Endometrial microvascular endothelial cells (primary cell): ENCODE measurements around the gene AGR3. TPM values are rescaled to one million over a fixed set of nuclear protein-coding genes. Genes with fewer than 3 reads are reported as not detected.

ENCODE experiments used
- total RNA-seq: library from RNA; depleted of rRNA; stranded (reverse); fragments of >200 nt; gene quantifications from one replicate; pipeline ENCODE4 v1.2.3, GENCODE V29; 2015; ENCODE audit errors: inconsistent ontology term

Gene AGR3
- total RNA-seq, 1 donor from 2014 or later, result not detected

Other genes with a start within 250 kb of the AGR3 start
- gene ANKMY2, start 236.2 kb downstream of the AGR3 start, total RNA-seq, result 7.6 TPM
- 132 TPM for gene BZW2, start 235.8 kb downstream of the AGR3 start, total RNA-seq
- 46.4 TPM for gene TSPAN13, start 128.2 kb downstream of the AGR3 start, total RNA-seq
- not detected for gene AGR2, start 77.0 kb downstream of the AGR3 start, total RNA-seq